ENCODE data around the gene NPIPA7. TPM values are rescaled to one million over a fixed set of nuclear protein-coding genes. Genes with fewer than 3 reads are reported as not detected.
"Not testable (repeated sequence)": the region's sequence is repeated elsewhere in the genome, so short reads cannot be mapped to it uniquely, and the experiment has no call there.

Gene NPIPA7
- total and polyA plus RNA-seq, 2 of the 4 experiments (the other 2 are of a cell fraction): 0.36 to 11.9 TPM

- BruUV-seq (replicated peaks); H3K56ac ChIP-seq (ENCODE audit: extremely low read depth, insufficient read depth, low read length); H3K14ac ChIP-seq (replicated peaks; ENCODE audit: low read depth, low read length); ATAC-seq (ENCODE audit: low read depth); H3K4me3 ChIP-seq (ENCODE audit: insufficient read depth, low read depth, low read length); H3K9me1 ChIP-seq (ENCODE audit: insufficient read depth, low read length); H3K9ac ChIP-seq (ENCODE audit: low read depth, low read length); in situ Hi-C loops (cut with MboI; ENCODE audit: low sequenced_read_pairs); H2BK5ac ChIP-seq (ENCODE audit: low read depth, low read length, poor library complexity, severe bottlenecking); H3K79me1 ChIP-seq (ENCODE audit: low read depth in 1 of 2, low read length in 2 of 2); H3K23ac ChIP-seq (ENCODE audit: low read depth, low read length); DNase-seq; H2BK15ac ChIP-seq (ENCODE audit: low read depth, low read length); H2BK120ac ChIP-seq (ENCODE audit: low read depth, low read length); H3K4me1 ChIP-seq (ENCODE audit: control insufficient read depth, insufficient read depth, low read length); H3K4ac ChIP-seq (ENCODE audit: low read depth, low read length); H3K27me3 ChIP-seq (ENCODE audit: control insufficient read depth, insufficient read depth, low read length); H4K20me1 ChIP-seq (ENCODE audit: insufficient read depth, low read length); H2AK5ac ChIP-seq (ENCODE audit: low read depth, low read length); intact Hi-C loops (cut with micrococcal nuclease); H2AFZ ChIP-seq (replicated peaks; ENCODE audit: low read length, poor library complexity); POLR2A ChIA-PET (ENCODE audit: unreplicated experiment); H2BK20ac ChIP-seq (ENCODE audit: low read depth, low read length); CTCF ChIA-PET; H3K9me3 ChIP-seq (ENCODE audit: control insufficient read depth, insufficient read depth, low read length); dilution Hi-C loops (cut with HindIII; ENCODE audit: low sequenced_read_pairs, unreplicated experiment); H3K27ac ChIP-seq (ENCODE audit: insufficient read depth, low read length); H3K4me2 ChIP-seq (ENCODE audit: low read depth, low read length); H4K5ac ChIP-seq (ENCODE audit: low read depth, low read length); H2AK9ac ChIP-seq (replicated peaks; ENCODE audit: low read depth, low read length, poor library complexity); H3K36me3 ChIP-seq (ENCODE audit: control insufficient read depth, insufficient read depth, low read length); H4K8ac ChIP-seq (ENCODE audit: low read depth in 2 of 2, low read length in 2 of 2); H3K18ac ChIP-seq (ENCODE audit: low read depth, low read length); H4K91ac ChIP-seq (ENCODE audit: insufficient read depth, low read depth, low read length): not testable (repeated sequence)
- WGBS, 2 experiments (ENCODE audit: extremely low coverage in 2 of 2, insufficient read length in 1 of 2): no CpG with 5 or more reads among the region's 1 CpG
Measured at GRCh38 chr16:16404283-16404682, 25.3 kb downstream of the NPIPA7 start.

GRCh38 chr16:16405421-16405820 is 26.5 kb downstream of the NPIPA7 start:
- ATAC-seq (ENCODE audit: low read depth); H2AFZ ChIP-seq (replicated peaks; ENCODE audit: low read length, poor library complexity): not testable (repeated sequence)
- WGBS, 2 experiments (ENCODE audit: extremely low coverage in 2 of 2, insufficient read length in 1 of 2): no CpG with 5 or more reads among the region's 5 CpGs

More at GRCh38 chr16:16405421-16405820, 26.5 kb downstream of the NPIPA7 start:
- H3K4me1 ChIP-seq (ENCODE audit: control insufficient read depth, insufficient read depth, low read length); dilution Hi-C loops (cut with HindIII; ENCODE audit: low sequenced_read_pairs, unreplicated experiment); H3K79me1 ChIP-seq (ENCODE audit: low read depth in 1 of 2, low read length in 2 of 2); H3K27ac ChIP-seq (ENCODE audit: insufficient read depth, low read length); H3K4me3 ChIP-seq (ENCODE audit: insufficient read depth, low read depth, low read length); H4K91ac ChIP-seq (ENCODE audit: insufficient read depth, low read depth, low read length); H3K4me2 ChIP-seq (ENCODE audit: low read depth, low read length); H3K14ac ChIP-seq (replicated peaks; ENCODE audit: low read depth, low read length); H3K23ac ChIP-seq (ENCODE audit: low read depth, low read length); H4K8ac ChIP-seq (ENCODE audit: low read depth in 2 of 2, low read length in 2 of 2); CTCF ChIA-PET; H2BK120ac ChIP-seq (ENCODE audit: low read depth, low read length); H2AK9ac ChIP-seq (replicated peaks; ENCODE audit: low read depth, low read length, poor library complexity); H2AK5ac ChIP-seq (ENCODE audit: low read depth, low read length); DNase-seq; H3K36me3 ChIP-seq (ENCODE audit: control insufficient read depth, insufficient read depth, low read length); H3K9me1 ChIP-seq (ENCODE audit: insufficient read depth, low read length); in situ Hi-C loops (cut with MboI; ENCODE audit: low sequenced_read_pairs); H2BK15ac ChIP-seq (ENCODE audit: low read depth, low read length); BruUV-seq (replicated peaks); POLR2A ChIA-PET (ENCODE audit: unreplicated experiment); H3K27me3 ChIP-seq (ENCODE audit: control insufficient read depth, insufficient read depth, low read length); H3K4ac ChIP-seq (ENCODE audit: low read depth, low read length); H4K5ac ChIP-seq (ENCODE audit: low read depth, low read length); H3K56ac ChIP-seq (ENCODE audit: extremely low read depth, insufficient read depth, low read length); intact Hi-C loops (cut with micrococcal nuclease); H2BK5ac ChIP-seq (ENCODE audit: low read depth, low read length, poor library complexity, severe bottlenecking); H4K20me1 ChIP-seq (ENCODE audit: insufficient read depth, low read length); H3K18ac ChIP-seq (ENCODE audit: low read depth, low read length); H3K9ac ChIP-seq (ENCODE audit: low read depth, low read length); H3K9me3 ChIP-seq (ENCODE audit: control insufficient read depth, insufficient read depth, low read length); H2BK20ac ChIP-seq (ENCODE audit: low read depth, low read length): not testable (repeated sequence)
